NCI-H69 (cell line): ENCODE measurements around the gene CNTNAP5.

Experiments
- DNase-seq: peaks from one replicate; lab custom pipeline; 2025; lab: John Stamatoyannopoulos, UW

The CNTNAP5 gene

DNA sequence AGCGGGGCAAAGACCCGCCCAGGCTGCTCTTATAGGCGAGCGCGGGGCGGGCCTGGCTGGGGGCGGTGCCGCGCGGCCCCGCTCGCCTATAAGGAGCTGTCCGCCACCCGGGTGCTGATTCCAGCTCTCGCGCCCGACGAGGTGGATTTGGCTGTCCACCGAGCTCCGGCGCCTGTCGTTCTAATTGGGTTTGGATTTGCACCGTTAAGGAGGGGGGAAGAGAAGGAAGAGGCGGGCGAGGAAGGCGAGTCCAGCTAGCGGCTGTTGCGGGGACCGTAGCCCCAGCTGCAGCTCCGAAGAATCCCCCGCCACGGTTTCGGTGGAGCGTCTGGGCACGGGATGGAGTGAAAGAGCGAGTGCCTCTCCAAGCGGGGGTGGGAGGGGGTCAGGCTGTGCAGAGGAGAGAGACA lies at the start of gene CNTNAP5:
Gene CNTNAP5, plus strand, starts transcription at position 117 of the 410 bp plus-strand sequence. CDS start 364 bp downstream, outside the sequence.
- peak; percentile 21 for DNase-seq

GRCh38 chr2:123976054-123976648 lies 48.9 kb upstream of the CNTNAP5 start:
- DNase-seq, result no peak

GRCh38 chr2:123993728-123994323 lies 31.3 kb upstream of the CNTNAP5 start:
- no peak for DNase-seq

DNA sequence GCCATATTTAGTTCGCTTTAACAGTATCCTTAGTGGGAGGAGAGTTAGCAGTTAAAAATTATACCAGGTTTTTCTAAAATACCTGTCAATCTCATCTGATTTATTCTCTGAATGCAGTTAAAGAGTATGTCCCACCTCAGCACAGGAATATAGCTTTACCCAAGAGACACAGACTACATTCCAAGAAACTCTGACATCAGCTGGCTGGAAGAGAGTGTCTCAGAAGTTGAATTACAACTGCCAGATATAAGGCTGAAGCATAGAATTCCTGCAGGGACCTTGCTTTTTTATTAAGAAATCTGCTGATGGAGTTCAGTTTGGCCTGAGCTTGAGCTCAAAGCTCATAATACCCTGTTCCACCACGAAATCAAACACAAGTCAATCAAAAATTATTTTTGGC lies 25.4 kb upstream of the CNTNAP5 start:
- DNase-seq, result no peak

DNA sequence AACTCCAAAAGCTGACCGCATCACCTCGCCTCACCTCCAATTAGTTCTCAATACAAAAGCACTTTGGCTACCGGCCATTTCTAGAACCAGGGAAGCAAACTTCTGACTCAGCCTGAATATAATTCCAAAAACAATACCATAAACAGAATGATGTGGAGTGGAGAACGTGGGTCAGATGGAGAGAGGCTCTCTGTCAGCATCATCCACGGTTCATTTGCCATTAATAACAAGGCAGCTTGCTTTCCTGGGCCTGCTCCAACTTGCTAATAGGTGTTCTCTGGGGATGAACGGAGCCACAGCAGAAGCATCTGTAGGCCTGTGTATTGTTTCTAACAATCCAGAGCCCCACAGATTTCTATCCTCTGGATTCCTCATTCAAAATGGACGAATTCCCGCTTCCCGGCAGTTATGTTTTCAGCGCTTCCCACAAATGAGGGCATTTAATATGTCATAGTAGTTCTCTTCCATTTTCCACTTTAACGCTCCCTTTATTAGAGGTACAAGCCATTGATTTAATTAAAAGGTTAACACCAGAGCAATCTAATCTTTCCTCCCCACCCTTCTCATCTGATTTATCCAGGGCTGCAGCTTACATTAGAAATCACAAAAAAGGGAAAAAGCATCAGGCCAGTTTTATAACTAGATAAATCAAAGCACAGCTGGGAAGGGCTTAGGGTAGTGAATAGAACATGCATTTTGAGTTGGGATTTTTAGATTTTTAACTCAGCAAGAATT lies 23.2 kb upstream of the CNTNAP5 start:
- no peak for DNase-seq

- no peak for DNase-seq
These were observed 6.2 kb upstream of the CNTNAP5 start for GRCh38 chr2:124018890-124019289.

- peak; percentile 11 for DNase-seq
These were observed 421 bp upstream of the CNTNAP5 start for GRCh38 chr2:124024561-124025170.

- no peak for DNase-seq
These were observed 876 bp downstream of the CNTNAP5 start for GRCh38 chr2:124025891-124026434.

DNA sequence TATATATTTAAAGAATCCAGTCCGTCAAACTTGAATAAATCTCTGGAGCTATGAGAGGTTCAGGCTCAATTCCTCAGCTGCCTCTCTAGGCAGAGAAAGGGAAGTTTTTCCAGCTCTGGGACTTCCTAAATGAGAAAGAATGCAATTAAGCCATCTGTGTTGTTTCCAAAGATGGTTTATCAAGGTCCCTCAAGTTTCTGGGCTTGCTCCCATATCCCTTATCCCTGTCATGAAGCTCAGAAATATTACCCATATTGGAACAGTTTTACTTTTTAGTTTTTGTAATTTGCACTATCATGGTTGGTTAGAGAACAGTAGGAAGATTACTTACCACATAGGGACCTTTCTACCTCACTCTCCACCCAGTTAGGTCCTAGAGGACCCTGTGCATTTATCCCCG lies 1.4 kb downstream of the CNTNAP5 start:
- DNase-seq, result no peak

DNA sequence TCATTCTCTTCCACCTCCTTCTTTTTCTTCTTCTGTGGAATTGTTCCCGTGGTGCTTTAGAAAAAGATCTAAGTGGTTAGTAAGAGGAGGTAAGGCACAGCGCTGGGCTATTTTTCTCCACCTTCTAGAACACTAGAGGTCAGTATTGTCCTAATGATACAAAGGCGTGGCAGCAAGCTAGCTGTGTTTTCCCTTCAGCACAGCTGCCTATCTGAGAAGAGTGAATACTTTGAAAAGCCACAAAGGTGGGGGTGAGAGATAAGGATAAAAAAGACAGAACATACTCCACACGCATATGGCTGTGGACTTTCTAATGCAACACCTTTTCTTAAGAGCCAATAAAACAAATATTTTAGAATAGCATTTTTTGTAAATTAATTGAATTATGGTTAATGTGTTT lies 2.1 kb downstream of the CNTNAP5 start:
- DNase-seq, result peak; percentile 30

DNA sequence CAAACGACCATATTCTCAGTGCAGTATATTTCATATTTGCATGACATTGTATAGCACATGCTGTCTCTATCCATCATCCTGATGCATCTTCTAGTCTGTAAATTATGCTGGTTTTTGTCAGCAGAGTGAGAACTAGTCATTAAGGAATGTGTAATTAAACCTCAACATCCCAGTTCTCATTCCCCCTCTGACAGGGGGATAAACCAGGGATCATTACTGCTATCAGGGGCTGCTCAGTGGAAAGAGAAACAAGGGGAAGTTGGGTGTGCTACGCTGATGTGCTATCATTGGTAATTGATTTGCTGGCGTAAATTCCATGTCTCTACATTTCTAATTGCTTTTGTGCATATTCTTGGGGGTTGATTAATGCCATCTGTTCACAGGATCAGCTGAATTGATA lies 7.7 kb downstream of the CNTNAP5 start:
- no peak for DNase-seq

GRCh38 chr2:124034265-124034664 lies 9.2 kb downstream of the CNTNAP5 start:
- no peak for DNase-seq

- DNase-seq, result no peak
These were observed 9.9 kb downstream of the CNTNAP5 start for GRCh38 chr2:124035001-124035400.

GRCh38 chr2:124039032-124039431 lies 13.9 kb downstream of the CNTNAP5 start:
- no peak for DNase-seq

- DNase-seq, result no peak
These were observed 14.7 kb downstream of the CNTNAP5 start for GRCh38 chr2:124039762-124040291.

- DNase-seq, result no peak
These were observed 20.8 kb downstream of the CNTNAP5 start for GRCh38 chr2:124045894-124046293.

DNA sequence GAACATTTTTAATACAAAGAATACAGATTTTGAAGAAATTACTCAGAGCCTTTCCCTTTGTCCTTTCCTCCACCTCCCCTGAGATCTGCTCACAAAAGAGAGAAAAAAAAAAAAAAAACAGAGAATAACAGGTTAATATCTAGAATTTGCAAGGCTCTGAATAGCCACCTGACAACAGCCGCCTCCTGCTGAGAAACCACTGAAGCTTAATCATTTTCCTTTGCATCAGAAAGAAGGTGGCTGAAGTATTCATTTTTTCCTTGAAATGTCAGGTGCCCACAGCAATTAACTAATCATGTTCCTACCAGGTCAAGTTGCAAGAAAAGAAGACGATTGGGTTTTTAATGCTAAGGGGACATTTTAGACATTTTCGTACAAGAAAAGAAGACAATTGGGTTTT lies 21.2 kb downstream of the CNTNAP5 start:
- DNase-seq, result no peak

- DNase-seq, result no peak
These were observed 23.0 kb downstream of the CNTNAP5 start for GRCh38 chr2:124048102-124048501.

DNA sequence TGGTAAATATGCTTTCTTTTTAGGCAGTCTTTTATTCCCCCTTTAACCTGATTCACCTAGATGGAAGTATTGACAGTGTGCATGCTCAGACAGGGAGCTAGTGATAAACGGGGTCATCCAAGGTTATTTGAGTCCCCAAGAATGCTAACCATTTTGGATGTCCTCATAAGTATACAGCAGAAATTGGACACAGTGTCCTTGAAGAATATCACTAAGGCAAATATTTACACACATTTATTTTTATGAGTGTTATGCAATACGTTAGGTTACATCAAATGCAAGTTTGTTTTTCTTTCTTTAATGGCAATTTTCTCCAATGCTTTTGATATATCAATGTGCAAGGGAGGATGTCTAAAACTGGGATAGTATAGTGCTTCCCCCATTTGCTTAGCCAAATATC lies 23.6 kb downstream of the CNTNAP5 start:
- no peak for DNase-seq

DNA sequence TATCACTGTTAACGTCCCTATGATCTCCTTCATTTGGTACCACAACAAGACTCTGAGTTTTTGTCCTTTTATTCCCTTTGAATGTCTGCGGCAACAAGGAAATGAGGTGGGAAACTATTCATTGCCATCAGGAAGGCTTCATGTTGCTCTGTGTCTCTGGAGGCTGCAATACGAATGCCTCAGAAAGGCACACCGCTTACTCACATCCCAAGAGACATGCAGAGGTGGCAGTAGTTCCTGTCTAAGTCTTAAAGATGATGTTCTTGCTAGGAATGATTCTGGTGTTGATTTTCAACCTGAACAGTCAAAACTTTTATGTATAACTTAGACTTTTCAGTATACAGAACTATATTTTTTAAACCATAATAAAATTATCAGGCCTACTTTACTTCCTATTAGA lies 24.0 kb downstream of the CNTNAP5 start:
- DNase-seq, result no peak

GRCh38 chr2:124050833-124051497 lies 25.9 kb downstream of the CNTNAP5 start:
- DNase-seq, result no peak

GRCh38 chr2:124053796-124054195 lies 28.7 kb downstream of the CNTNAP5 start:
- no peak for DNase-seq
